Heart left ventricle (tissue), 13 donors: ENCODE measurements around the gene SPTLC2.

ENCODE experiments used
- POLR2A ChIP-seq, 2 donors: fragments of 450-650 bp; IDR thresholded peaks; one replicate each; pipeline ENCODE4 v1.6.1; 2017; ENCODE audit warnings: antibody characterized with exemption in 2 of 2, mild to moderate bottlenecking in 2 of 2, moderate library complexity in 2 of 2
- TF ChIP-seq, protein P1 (sequence below), 12 donors: fragments of 200-600 bp; sonication (generic) in 4 of 12; IDR thresholded peaks; one replicate each; pipeline versions ENCODE4 v1.5.0 to v1.8.0; 2018 to 2022; ENCODE audit warnings: antibody characterized with exemption in 12 of 12, mild to moderate bottlenecking in 5 of 12
- donor health status: ischemic (EF 13 %, LVEDD 7.1; RV severe dilation, severe dysfunction).
- donor health status: DM: no; HTN: yes; CAD: no.
- donor health status: DM: no; HTN: no; CAD: no.
- donor health status: ischemic (EF 25% LVEDD 6.9; RV normal size, moderate dysfunction).
- donor health status: ischemic (EF 25% LVEDD 5.7; RV mildly dilated, moderate dysfunction).
- donor health status: ischemic (EF 35%, LVEDD 5.7; RV mildly dilated, moderate dysfunction).
- donor health status: nonischemic (EF 11% LVEDD 7.7; RV severe dilation, severe dysfunction).
- donor health status: DM: yes; HTN: yes; CAD: no.
- donor health status: PGD.
- donor health status: ischemic (EF 29% LVEDD 5.4; RV normal size, mild dysfunction).
- donor health status: nonischemic (EF 23%, LVEDD 6.1; RV moderate dilation, normal function).

DNA sequence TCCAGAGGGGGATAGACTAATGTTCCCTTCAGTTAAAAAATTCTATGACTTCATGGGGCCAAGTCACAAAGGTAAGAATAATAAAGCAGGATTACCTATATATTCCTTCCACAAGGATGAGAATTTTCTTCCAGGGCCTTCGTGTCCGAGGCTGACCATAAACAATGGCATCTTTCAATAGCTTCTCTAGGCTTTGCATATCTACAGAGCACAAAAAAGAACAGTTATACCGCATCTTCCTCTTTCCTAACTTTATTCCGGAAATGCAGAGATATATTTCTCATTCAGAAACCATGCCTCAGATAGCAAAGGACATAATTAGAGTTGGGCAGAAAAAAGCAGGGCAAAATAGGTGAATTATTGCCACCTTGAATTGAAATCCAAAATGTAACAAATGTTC lies 59.5 kb downstream of the SPTLC2 start:
- TF ChIP-seq, protein P1, sequence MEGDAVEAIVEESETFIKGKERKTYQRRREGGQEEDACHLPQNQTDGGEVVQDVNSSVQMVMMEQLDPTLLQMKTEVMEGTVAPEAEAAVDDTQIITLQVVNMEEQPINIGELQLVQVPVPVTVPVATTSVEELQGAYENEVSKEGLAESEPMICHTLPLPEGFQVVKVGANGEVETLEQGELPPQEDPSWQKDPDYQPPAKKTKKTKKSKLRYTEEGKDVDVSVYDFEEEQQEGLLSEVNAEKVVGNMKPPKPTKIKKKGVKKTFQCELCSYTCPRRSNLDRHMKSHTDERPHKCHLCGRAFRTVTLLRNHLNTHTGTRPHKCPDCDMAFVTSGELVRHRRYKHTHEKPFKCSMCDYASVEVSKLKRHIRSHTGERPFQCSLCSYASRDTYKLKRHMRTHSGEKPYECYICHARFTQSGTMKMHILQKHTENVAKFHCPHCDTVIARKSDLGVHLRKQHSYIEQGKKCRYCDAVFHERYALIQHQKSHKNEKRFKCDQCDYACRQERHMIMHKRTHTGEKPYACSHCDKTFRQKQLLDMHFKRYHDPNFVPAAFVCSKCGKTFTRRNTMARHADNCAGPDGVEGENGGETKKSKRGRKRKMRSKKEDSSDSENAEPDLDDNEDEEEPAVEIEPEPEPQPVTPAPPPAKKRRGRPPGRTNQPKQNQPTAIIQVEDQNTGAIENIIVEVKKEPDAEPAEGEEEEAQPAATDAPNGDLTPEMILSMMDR (IDR thresholded peaks at IDR 0.05): no peak
- no peak for TF ChIP-seq POLR2A (IDR thresholded peaks at IDR 0.05)
